AG10803 (cell line): ENCODE measurements around the gene GJB3.
A peak's percentile ranks its signal among the peaks of the same experiment; 100 is the strongest.

ENCODE experiments used
- DNase-seq: peaks from one replicate; pipeline ENCODE4 v3.0.0; 2010; ENCODE audit warnings: low read depth
- H3K4me3 ChIP-seq: 2 replicates; pipeline ENCODE4 v1.5.1; 2011; ENCODE audit warnings: mild to moderate bottlenecking, low read length, control low read depth
- CTCF ChIP-seq: conservative IDR thresholded peaks from 2 replicates; pipeline ENCODE4 v1.5.1; 2011; ENCODE audit warnings: mild to moderate bottlenecking, low read length, control low read depth, inconsistent platforms

GJB3 gene

GRCh38 chr1:34786521-34787325 lies 5.7 kb downstream of the GJB3 start:
- DNase-seq = peak; percentile 70
- peak; percentile 88 for TF ChIP-seq CTCF
- no peak overlapping the region for H3K4me3 ChIP-seq

GRCh38 chr1:34787461-34788420 lies 6.7 kb downstream of the GJB3 start:
- peak; percentile 25 for DNase-seq
- no peak overlapping the region for H3K4me3 ChIP-seq
- peak; percentile 19 for TF ChIP-seq CTCF

- DNase-seq = no peak
- no peak overlapping the region for H3K4me3 ChIP-seq
- no peak for TF ChIP-seq CTCF
Measured at GRCh38 chr1:34790985-34791384, 10.0 kb downstream of the GJB3 start.

DNA sequence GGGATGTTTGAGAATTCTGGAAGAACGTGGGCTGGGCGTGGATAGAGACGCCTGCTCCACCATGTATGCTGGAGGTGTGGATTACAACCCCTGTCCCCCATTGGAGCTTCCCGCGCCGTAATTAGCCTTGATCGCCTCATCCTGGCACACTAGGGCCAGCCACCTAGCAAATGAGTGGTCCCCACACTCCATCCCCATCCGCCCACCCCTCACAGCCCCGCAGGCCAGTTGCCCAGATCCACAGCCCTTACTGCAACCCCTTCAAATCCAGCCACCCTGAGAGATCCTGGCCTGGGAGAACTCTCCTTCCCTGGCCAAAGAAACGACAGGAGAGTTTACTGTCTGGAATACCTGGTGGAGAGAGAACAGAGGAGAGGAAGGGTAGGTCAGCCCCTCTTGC lies 11.4 kb downstream of the GJB3 start:
- no peak for DNase-seq
- no peak for TF ChIP-seq CTCF
- H3K4me3 ChIP-seq = no peak overlapping the region

GRCh38 chr1:34792868-34793727 lies 12.1 kb downstream of the GJB3 start, which contains the start of gene GJA4:
Gene GJA4, plus strand, starts transcription at chr1:34792999. Its CDS starts 1,215 bp downstream, at chr1:34794214.
- no peak for DNase-seq
- TF ChIP-seq CTCF = no peak
- no peak within 1 kb of the TSS for H3K4me3 ChIP-seq

GRCh38 chr1:34794001-34794789 lies 13.2 kb downstream of the GJB3 start:
- no peak overlapping the region for H3K4me3 ChIP-seq
- TF ChIP-seq CTCF = no peak
- no peak for DNase-seq
